ENCODE results near the gene CEP44. TPM values are rescaled to one million over a fixed set of nuclear protein-coding genes. Genes with fewer than 3 reads are reported as not detected.

Gene CEP44
- total and polyA plus RNA-seq, 2 of the 4 experiments (the other 2 are of a cell fraction) = 3.5 to 9.5 TPM

DNA sequence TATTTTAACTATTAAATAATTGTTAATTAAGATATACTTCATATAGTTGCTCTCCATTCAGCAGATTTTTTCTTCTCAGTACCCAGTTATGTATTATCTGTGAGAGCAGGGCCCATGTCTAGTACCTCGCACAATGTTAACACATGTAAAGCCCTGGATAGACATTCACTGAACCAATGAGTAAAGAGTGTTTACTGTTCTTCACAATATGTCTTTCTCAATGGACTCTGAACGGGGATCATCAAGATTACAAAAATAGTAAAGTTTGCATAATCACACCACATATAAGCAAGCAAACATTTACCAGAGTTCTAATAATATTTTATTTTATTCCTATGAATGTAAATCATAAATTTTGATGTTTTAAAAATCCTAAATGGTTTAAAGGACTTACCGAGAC is 47.4 kb upstream of the CEP44 start:
- no peak overlapping the region for H3K27ac ChIP-seq (ENCODE audit: insufficient read depth, low read length)
- DNase-seq = no peak
- H3K14ac ChIP-seq (replicated peaks; ENCODE audit: low read depth, low read length) = no peak overlapping the region
- no peak overlapping the region for H3K56ac ChIP-seq (ENCODE audit: extremely low read depth, insufficient read depth, low read length)
- no peak overlapping the region for H2BK20ac ChIP-seq (ENCODE audit: low read depth, low read length)
- no peak overlapping the region for H3K18ac ChIP-seq (ENCODE audit: low read depth, low read length)
- ChIA-PET CTCF (no interaction called here), POLR2A (ENCODE audit: unreplicated experiment) (no interaction called here)
- no peaks in the 10 kb centered on the region for H3K4me1 ChIP-seq (ENCODE audit: control insufficient read depth, insufficient read depth, low read length)
- H3K9ac ChIP-seq (ENCODE audit: low read depth, low read length) = no peak overlapping the region
- H3K36me3 ChIP-seq (ENCODE audit: control insufficient read depth, insufficient read depth, low read length) = no peaks in the 10 kb centered on the region
- no peaks in the 10 kb centered on the region for H4K20me1 ChIP-seq (ENCODE audit: insufficient read depth, low read length)
- H2BK120ac ChIP-seq (ENCODE audit: low read depth, low read length) = no peak overlapping the region
- no peak overlapping the region for H4K5ac ChIP-seq (ENCODE audit: low read depth, low read length)
- H2BK15ac ChIP-seq (ENCODE audit: low read depth, low read length) = no peak overlapping the region
- H2AK9ac ChIP-seq (replicated peaks; ENCODE audit: low read depth, low read length, poor library complexity) = no peak overlapping the region
- H4K91ac ChIP-seq (ENCODE audit: insufficient read depth, low read depth, low read length) = no peak overlapping the region
- dilution Hi-C loops (cut with HindIII; ENCODE audit: low sequenced_read_pairs, unreplicated experiment) = no loop called here
- H3K27me3 ChIP-seq (ENCODE audit: control insufficient read depth, insufficient read depth, low read length) = no peaks in the 10 kb centered on the region
- no peaks in the 10 kb centered on the region for H3K9me1 ChIP-seq (ENCODE audit: insufficient read depth, low read length)
- BruUV-seq (replicated peaks) = no TSS peak
- H3K79me1 ChIP-seq (ENCODE audit: low read depth in 1 of 2, low read length in 2 of 2) = no peaks in the 10 kb centered on the region
- no peak overlapping the region for H2BK5ac ChIP-seq (ENCODE audit: low read depth, low read length, poor library complexity, severe bottlenecking)
- H2AK5ac ChIP-seq (ENCODE audit: low read depth, low read length) = no peak overlapping the region
- no peak overlapping the region for H3K23ac ChIP-seq (ENCODE audit: low read depth, low read length)
- no peak overlapping the region for H4K8ac ChIP-seq (ENCODE audit: low read depth in 2 of 2, low read length in 2 of 2)
- WGBS, 2 experiments (ENCODE audit: extremely low coverage in 2 of 2, insufficient read length in 1 of 2) = no CpG with 5 or more reads among the region's 3 CpGs
- H2AFZ ChIP-seq (replicated peaks; ENCODE audit: low read length, poor library complexity) = no peak overlapping the region
- no peak overlapping the region for H3K4me3 ChIP-seq (ENCODE audit: insufficient read depth, low read depth, low read length)
- H3K9me3 ChIP-seq (ENCODE audit: control insufficient read depth, insufficient read depth, low read length) = no peaks in the 10 kb centered on the region
- intact Hi-C loops (cut with micrococcal nuclease) = no loop called here
- no peak for ATAC-seq (ENCODE audit: low read depth)
- in situ Hi-C loops (cut with MboI; ENCODE audit: low sequenced_read_pairs) = no loop called here
- TF ChIP-seq RFX5 (IDR thresholded peaks at IDR 0.05; ENCODE audit: low read depth, low read length) = no peak
- TF ChIP-seq POLR2A (IDR thresholded peaks at IDR 0.05; ENCODE audit: low read depth, low read length) = no peak
- TF ChIP-seq, protein P1, sequence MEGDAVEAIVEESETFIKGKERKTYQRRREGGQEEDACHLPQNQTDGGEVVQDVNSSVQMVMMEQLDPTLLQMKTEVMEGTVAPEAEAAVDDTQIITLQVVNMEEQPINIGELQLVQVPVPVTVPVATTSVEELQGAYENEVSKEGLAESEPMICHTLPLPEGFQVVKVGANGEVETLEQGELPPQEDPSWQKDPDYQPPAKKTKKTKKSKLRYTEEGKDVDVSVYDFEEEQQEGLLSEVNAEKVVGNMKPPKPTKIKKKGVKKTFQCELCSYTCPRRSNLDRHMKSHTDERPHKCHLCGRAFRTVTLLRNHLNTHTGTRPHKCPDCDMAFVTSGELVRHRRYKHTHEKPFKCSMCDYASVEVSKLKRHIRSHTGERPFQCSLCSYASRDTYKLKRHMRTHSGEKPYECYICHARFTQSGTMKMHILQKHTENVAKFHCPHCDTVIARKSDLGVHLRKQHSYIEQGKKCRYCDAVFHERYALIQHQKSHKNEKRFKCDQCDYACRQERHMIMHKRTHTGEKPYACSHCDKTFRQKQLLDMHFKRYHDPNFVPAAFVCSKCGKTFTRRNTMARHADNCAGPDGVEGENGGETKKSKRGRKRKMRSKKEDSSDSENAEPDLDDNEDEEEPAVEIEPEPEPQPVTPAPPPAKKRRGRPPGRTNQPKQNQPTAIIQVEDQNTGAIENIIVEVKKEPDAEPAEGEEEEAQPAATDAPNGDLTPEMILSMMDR (conservative IDR thresholded peaks at IDR 0.05; ENCODE audit: low read depth, low read length) = no peak
- TF ChIP-seq, protein P2, sequence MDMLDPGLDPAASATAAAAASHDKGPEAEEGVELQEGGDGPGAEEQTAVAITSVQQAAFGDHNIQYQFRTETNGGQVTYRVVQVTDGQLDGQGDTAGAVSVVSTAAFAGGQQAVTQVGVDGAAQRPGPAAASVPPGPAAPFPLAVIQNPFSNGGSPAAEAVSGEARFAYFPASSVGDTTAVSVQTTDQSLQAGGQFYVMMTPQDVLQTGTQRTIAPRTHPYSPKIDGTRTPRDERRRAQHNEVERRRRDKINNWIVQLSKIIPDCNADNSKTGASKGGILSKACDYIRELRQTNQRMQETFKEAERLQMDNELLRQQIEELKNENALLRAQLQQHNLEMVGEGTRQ (IDR thresholded peaks at IDR 0.05; ENCODE audit: low read depth, low read length) = no peak
- no peak for TF ChIP-seq NFE2L2 (IDR thresholded peaks at IDR 0.05; ENCODE audit: low read depth, low read length)
- no peak for TF ChIP-seq MAZ (IDR thresholded peaks at IDR 0.05; ENCODE audit: borderline replicate concordance, low read depth, low read length)
- no peak for TF ChIP-seq MAFK (IDR thresholded peaks at IDR 0.05; ENCODE audit: low read depth, low read length)
- TF ChIP-seq, protein P3, sequence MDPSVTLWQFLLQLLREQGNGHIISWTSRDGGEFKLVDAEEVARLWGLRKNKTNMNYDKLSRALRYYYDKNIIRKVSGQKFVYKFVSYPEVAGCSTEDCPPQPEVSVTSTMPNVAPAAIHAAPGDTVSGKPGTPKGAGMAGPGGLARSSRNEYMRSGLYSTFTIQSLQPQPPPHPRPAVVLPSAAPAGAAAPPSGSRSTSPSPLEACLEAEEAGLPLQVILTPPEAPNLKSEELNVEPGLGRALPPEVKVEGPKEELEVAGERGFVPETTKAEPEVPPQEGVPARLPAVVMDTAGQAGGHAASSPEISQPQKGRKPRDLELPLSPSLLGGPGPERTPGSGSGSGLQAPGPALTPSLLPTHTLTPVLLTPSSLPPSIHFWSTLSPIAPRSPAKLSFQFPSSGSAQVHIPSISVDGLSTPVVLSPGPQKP (IDR thresholded peaks at IDR 0.05; ENCODE audit: borderline replicate concordance, low read depth, low read length) = no peak
- TF ChIP-seq BHLHE40 (IDR thresholded peaks at IDR 0.05; ENCODE audit: low read depth, low read length) = no peak
- TF ChIP-seq CEBPB (IDR thresholded peaks at IDR 0.05; ENCODE audit: low read depth, low read length) = no peak
- no peak for TF ChIP-seq CHD1 (IDR thresholded peaks at IDR 0.05; ENCODE audit: low read depth, low read length)
- no peak for TF ChIP-seq FOS (IDR thresholded peaks at IDR 0.05; ENCODE audit: low read depth, low read length)
- no peak for TF ChIP-seq SMC3 (IDR thresholded peaks at IDR 0.05; ENCODE audit: low read depth, low read length)
- TF ChIP-seq MXI1 (IDR thresholded peaks at IDR 0.05; ENCODE audit: borderline replicate concordance, low read depth, low read length) = no peak
- TF ChIP-seq RAD21 (IDR thresholded peaks at IDR 0.05; ENCODE audit: low read length) = no peak
- no peak for TF ChIP-seq RCOR1 (IDR thresholded peaks at IDR 0.05; ENCODE audit: insufficient replicate concordance, low read length)
- H3K4ac ChIP-seq (ENCODE audit: low read depth, low read length) = no peak overlapping the region
- no peak overlapping the region for H3K4me2 ChIP-seq (ENCODE audit: low read depth, low read length)
